Effector memory CD8-positive, alpha-beta T cell (primary cell): ENCODE measurements around the gene NDUFV3.
A peak's percentile ranks its signal among the peaks of the same experiment; 100 is the strongest.
"Not testable (repeated sequence)": the region's sequence is repeated elsewhere in the genome, so short reads cannot be mapped to it uniquely, and the experiment has no call there.

ENCODE experiments used
- ATAC-seq: fragments of 150-1000 bp; cut with Tn5 transposase; replicated peaks from 2 replicates; pipeline ENCODE4 v1.10.0; 2021; ENCODE audit warnings: mild to moderate bottlenecking, moderate library complexity
- DNase-seq, 3 experiments: peaks; one replicate each; pipeline ENCODE4 v3.0.0; 2021
- H3K27ac Mint-ChIP-seq, 2 donors: one replicate each; pipeline ENCODE4 v1.8.0; 2022; ENCODE audit warnings: mild to moderate bottlenecking in 2 of 2, mixed read lengths in 2 of 2, moderate library complexity in 2 of 2
- H3K27me3 Mint-ChIP-seq, 2 donors: one replicate each; pipeline ENCODE4 v1.8.0; 2022; ENCODE audit warnings: mixed read lengths in 2 of 2
- H3K36me3 Mint-ChIP-seq: one replicate; pipeline ENCODE4 v1.8.0; 2022; ENCODE audit warnings: mild to moderate bottlenecking, moderate library complexity, mixed read lengths; ENCODE audit not compliant: insufficient read depth
- H3K4me1 Mint-ChIP-seq, 2 donors: one replicate each; pipeline ENCODE4 v1.8.0; 2022; ENCODE audit warnings: low read depth in 2 of 2, mixed read lengths in 2 of 2
- H3K4me3 Mint-ChIP-seq, 2 donors: one replicate each; pipeline ENCODE4 v1.8.0; 2022; ENCODE audit warnings: mild to moderate bottlenecking in 2 of 2, mixed read lengths in 2 of 2, moderate library complexity in 2 of 2
- H3K9me3 Mint-ChIP-seq, 2 donors: one replicate each; pipeline ENCODE4 v1.8.0; 2022; ENCODE audit warnings: mixed read lengths in 2 of 2

Gene NDUFV3

DNA sequence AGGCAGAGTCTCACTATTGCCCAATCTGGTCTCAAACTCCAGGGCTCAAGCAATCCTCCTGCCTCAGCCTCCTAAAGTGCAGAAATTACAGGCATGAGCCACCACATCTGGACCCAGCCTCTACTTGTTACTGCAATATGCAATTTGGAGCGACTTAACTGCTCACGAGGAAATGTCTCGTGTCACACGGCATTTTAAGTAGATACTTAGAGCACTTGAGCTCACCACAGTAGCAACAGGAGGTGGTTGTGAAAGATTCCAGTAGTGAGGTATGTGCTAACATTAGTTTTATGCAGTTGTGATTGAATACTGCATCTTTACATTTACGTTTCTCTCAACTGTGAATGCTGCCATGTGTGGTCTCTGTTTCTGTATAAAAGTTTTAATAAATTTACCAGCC, 5.8 kb upstream of the NDUFV3 start:
- Mint-ChIP-seq H3K4me1 (peaks cover 1% of the 10 kb centered on the region in 2 donors), H3K27ac (no peak overlapping the region), H3K27me3 (no peaks in the 10 kb centered on the region), H3K36me3 (peaks cover under 1% of the 10 kb centered on the region), H3K9me3 (no peaks in the 10 kb centered on the region), H3K4me3 (no peak overlapping the region)
- ATAC-seq (no peak), DNase-seq (no peak)

GRCh38 chr21:42892582-42892930, 553 bp upstream of the NDUFV3 start:
- no peak for DNase-seq
- Mint-ChIP-seq H3K27me3 (no peaks in the 10 kb centered on the region), H3K9me3 (no peaks in the 10 kb centered on the region), H3K27ac (peak overlapping the region; percentile 95 to 98), H3K4me1 (peaks cover 5 to 8% of the 10 kb centered on the region in 2 donors), H3K4me3 (peak overlapping the region; percentile 86 to 92), H3K36me3 (peaks cover 33% of the 10 kb centered on the region)
- ATAC-seq = peak; percentile 11

DNA sequence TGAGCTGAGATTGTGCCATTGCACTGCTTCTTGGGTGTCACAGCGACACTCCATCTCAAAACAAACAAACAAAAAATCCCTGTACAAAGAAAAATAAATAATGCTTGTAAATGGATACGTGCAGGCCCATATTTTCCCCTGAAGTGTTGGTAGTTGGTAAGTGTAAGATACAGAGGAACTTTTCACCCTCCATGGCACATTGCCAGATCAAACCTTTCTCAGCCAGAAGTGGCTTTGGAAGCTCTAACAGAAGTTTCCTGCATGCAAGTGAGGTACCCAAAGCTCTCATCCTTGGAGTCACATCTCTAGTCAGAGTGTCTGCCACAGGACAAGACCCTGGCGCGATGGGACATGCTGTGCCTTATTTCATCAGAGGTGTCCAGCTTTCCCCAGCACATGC, 7.3 kb downstream of the NDUFV3 start:
- H3K9me3 Mint-ChIP-seq = no peaks in the 10 kb centered on the region

GRCh38 chr21:42903817-42904216, 10.7 kb downstream of the NDUFV3 start:
- H3K9me3 Mint-ChIP-seq = no peaks in the 10 kb centered on the region
- peaks cover 67% of the 10 kb centered on the region for H3K36me3 Mint-ChIP-seq
- ATAC-seq = no peak
- no peak overlapping the region for H3K27ac Mint-ChIP-seq
- H3K27me3 Mint-ChIP-seq = no peaks in the 10 kb centered on the region
- H3K4me3 Mint-ChIP-seq = no peak overlapping the region
- no peak for DNase-seq
- H3K4me1 Mint-ChIP-seq = peaks cover 2 to 3% of the 10 kb centered on the region in 2 donors

More for the DNA sequence above, 7.3 kb downstream of the NDUFV3 start:
- Mint-ChIP-seq H3K36me3 (peaks cover 66% of the 10 kb centered on the region), H3K4me1 (peaks cover 5 to 13% of the 10 kb centered on the region in 2 donors), H3K27ac (no peak overlapping the region), H3K27me3 (no peaks in the 10 kb centered on the region), H3K4me3 (no peak overlapping the region)
- no peak for ATAC-seq
- DNase-seq = no peak

- Mint-ChIP-seq H3K27me3 (no peaks in the 10 kb centered on the region), H3K36me3 (peaks cover 69% of the 10 kb centered on the region), H3K4me3 (no peak overlapping the region), H3K9me3 (no peaks in the 10 kb centered on the region), H3K27ac (peak overlapping the region in 1 of 2 donors; percentile 25), H3K4me1 (peaks cover 0 to 3% of the 10 kb centered on the region in 2 donors)
- ATAC-seq (no peak), DNase-seq (no peak)
Observed at GRCh38 chr21:42905195-42905594, 12.1 kb downstream of the NDUFV3 start.

- Mint-ChIP-seq H3K4me1 (peaks cover 0 to 3% of the 10 kb centered on the region in 2 donors), H3K4me3 (no peak overlapping the region), H3K27me3 (no peaks in the 10 kb centered on the region), H3K36me3 (peaks cover 71% of the 10 kb centered on the region), H3K9me3 (no peaks in the 10 kb centered on the region), H3K27ac (no peak overlapping the region)
- ATAC-seq (no peak), DNase-seq (no peak)
Observed at GRCh38 chr21:42906233-42906632, 13.1 kb downstream of the NDUFV3 start.

DNA sequence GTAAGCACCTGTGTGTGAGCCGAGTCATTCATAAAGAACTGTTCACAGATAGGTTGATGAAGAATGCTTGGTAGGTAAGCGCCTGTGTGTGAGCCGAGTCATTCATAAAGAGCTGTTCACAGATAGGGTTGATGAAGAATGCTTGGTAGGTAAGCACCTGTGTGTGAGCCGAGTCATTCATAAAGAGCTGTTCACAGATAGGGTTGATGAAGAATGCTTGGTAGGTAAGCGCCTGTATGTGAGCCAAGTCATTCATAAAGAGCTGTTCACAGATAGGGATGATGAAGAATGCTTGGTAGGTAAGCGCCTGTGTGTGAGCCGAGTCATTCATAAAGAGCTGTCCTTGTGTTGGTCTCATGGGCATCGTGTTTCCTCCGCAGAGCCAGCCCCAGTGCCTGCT, 15.4 kb downstream of the NDUFV3 start:
- H3K4me1 Mint-ChIP-seq, DNase-seq, H3K27ac Mint-ChIP-seq, ATAC-seq, H3K27me3 Mint-ChIP-seq, H3K4me3 Mint-ChIP-seq, H3K9me3 Mint-ChIP-seq: not testable (repeated sequence)
- peaks cover 75% of the 10 kb centered on the region for H3K36me3 Mint-ChIP-seq

DNA sequence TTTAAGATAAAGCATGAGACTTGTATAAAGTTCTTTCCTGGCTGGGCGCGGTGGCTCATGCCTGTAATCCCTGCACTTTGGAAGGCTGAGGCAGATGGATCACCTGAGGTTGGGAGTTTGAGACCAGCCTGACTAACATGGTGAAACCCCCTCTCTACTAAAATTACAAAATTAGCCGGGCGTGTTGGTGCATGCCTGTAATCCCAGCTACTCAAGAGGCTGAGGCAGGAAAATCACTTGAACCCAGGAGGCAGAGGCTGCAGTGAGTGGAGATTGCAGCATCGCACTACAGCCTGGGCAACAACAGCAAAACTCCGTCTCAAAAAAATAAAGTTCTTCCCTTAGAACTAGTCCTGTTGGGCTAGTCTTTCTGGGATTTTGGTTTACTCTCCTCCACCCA, 18.8 kb downstream of the NDUFV3 start:
- H3K4me3 Mint-ChIP-seq, H3K4me1 Mint-ChIP-seq, H3K27ac Mint-ChIP-seq, H3K27me3 Mint-ChIP-seq, ATAC-seq, H3K9me3 Mint-ChIP-seq, DNase-seq: not testable (repeated sequence)
- H3K36me3 Mint-ChIP-seq = peaks cover 48% of the 10 kb centered on the region

GRCh38 chr21:42913476-42913875, 20.4 kb downstream of the NDUFV3 start:
- H3K27ac Mint-ChIP-seq = peak overlapping the region; percentile 15 to 30
- H3K4me1 Mint-ChIP-seq = no peaks in the 10 kb centered on the region
- no peak overlapping the region for H3K4me3 Mint-ChIP-seq
- ATAC-seq = no peak
- no peak for DNase-seq
- H3K9me3 Mint-ChIP-seq = no peaks in the 10 kb centered on the region
- H3K27me3 Mint-ChIP-seq = no peaks in the 10 kb centered on the region
- H3K36me3 Mint-ChIP-seq = peaks cover 39% of the 10 kb centered on the region

DNA sequence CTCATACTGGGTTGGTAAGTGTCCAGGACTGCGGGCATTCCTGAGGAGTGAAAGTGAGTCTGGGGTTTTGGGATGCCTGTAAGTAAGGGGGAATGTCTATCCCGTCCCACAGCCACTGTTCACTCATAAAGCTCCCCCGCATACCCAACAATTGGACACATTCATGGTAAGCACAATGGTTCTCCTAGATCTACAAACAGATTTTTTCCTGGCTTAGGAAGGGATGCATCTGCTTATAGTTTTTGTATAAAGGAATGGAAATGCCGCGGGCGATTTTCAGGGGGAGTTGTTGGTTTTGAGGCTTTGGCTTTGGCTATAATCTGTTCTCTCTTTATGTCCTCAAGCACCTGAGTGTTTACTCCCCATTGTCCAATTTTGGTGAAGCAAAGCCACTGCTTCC, 25.2 kb downstream of the NDUFV3 start:
- DNase-seq = no peak
- H3K4me3 Mint-ChIP-seq = no peak overlapping the region
- no peak overlapping the region for H3K27ac Mint-ChIP-seq
- ATAC-seq = no peak
- peaks cover 0 to 2% of the 10 kb centered on the region in 2 donors for H3K4me1 Mint-ChIP-seq
- no peaks in the 10 kb centered on the region for H3K27me3 Mint-ChIP-seq
- H3K36me3 Mint-ChIP-seq = no peaks in the 10 kb centered on the region
- H3K9me3 Mint-ChIP-seq = no peaks in the 10 kb centered on the region

DNA sequence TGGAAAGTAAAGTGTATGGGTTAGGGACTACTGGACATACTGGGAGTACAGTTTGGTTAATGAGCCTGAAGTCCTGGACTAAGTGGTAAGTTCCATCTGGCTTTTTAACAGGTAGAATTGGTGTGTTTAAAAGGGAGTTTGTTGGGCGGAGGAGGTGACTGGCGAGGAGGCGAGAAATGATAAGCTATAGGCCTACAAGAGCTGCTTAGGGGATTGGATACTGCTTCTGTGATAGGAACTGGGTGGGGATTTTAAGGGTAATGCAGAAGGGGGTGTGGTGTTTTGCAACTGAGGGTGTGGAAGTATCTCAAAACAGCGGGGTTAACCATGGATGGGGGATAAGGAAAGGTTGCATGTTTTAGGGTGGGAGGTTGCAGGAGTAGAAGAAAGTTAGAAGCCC, 28.8 kb downstream of the NDUFV3 start:
- peaks cover 10 to 11% of the 10 kb centered on the region in 2 donors for H3K4me1 Mint-ChIP-seq
- no peak for DNase-seq
- H3K9me3 Mint-ChIP-seq = no peaks in the 10 kb centered on the region
- H3K36me3 Mint-ChIP-seq = peaks cover 3% of the 10 kb centered on the region
- H3K27ac Mint-ChIP-seq = no peak overlapping the region
- ATAC-seq = no peak
- no peaks in the 10 kb centered on the region for H3K27me3 Mint-ChIP-seq
- H3K4me3 Mint-ChIP-seq = no peak overlapping the region

- no peak overlapping the region for H3K4me3 Mint-ChIP-seq
- DNase-seq (no peak), ATAC-seq (no peak)
- H3K36me3 Mint-ChIP-seq = peaks cover 3% of the 10 kb centered on the region
- H3K27me3 Mint-ChIP-seq = no peaks in the 10 kb centered on the region
- no peaks in the 10 kb centered on the region for H3K9me3 Mint-ChIP-seq
- no peak overlapping the region for H3K27ac Mint-ChIP-seq
- H3K4me1 Mint-ChIP-seq = peaks cover 10 to 11% of the 10 kb centered on the region in 2 donors
Observed at GRCh38 chr21:42922918-42923317, 29.8 kb downstream of the NDUFV3 start.

GRCh38 chr21:42923553-42924432, 30.7 kb downstream of the NDUFV3 start:
- Mint-ChIP-seq H3K4me3 (peak overlapping the region; percentile 2 to 22), H3K4me1 (peaks cover 10 to 11% of the 10 kb centered on the region in 2 donors), H3K27ac (peak overlapping the region; percentile 23 to 64), H3K27me3 (no peaks in the 10 kb centered on the region), H3K36me3 (peaks cover 3% of the 10 kb centered on the region), H3K9me3 (no peaks in the 10 kb centered on the region)
- ATAC-seq (peak; percentile 91), DNase-seq (peak; percentile 50 to 53 (median 50))

DNA sequence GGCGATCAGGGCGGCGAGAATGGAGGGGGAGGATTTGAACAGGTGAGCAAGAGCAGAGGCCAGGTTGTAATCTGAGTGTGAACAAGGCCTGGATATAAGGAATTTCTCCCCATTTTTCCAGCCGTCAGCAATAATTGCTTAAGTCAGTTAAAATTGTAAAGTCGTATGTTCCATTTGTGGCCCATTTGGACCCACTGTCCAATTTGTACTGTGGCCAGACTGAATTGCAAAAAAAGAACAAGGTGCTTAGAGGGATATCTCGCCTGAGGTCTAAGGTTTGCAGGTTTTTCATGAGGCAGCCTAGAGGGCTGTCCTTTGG, 31.3 kb downstream of the NDUFV3 start:
- ATAC-seq (no peak), DNase-seq (no peak)
- no peaks in the 10 kb centered on the region for H3K9me3 Mint-ChIP-seq
- H3K27ac Mint-ChIP-seq = peak overlapping the region; percentile 23 to 64
- no peak overlapping the region for H3K4me3 Mint-ChIP-seq
- H3K27me3 Mint-ChIP-seq = no peaks in the 10 kb centered on the region
- H3K4me1 Mint-ChIP-seq = peaks cover 10 to 11% of the 10 kb centered on the region in 2 donors
- H3K36me3 Mint-ChIP-seq = peaks cover 3% of the 10 kb centered on the region
